T-helper 17 cell (primary cell): ENCODE measurements around the gene PLCH2. TPM values are rescaled to one million over a fixed set of nuclear protein-coding genes. Genes with fewer than 3 reads are reported as not detected.

Experiments used
- ATAC-seq: fragments of 150-1000 bp; cut with Tn5 transposase; 2 replicates; pipeline ENCODE4 v1.10.0; 2021; ENCODE audit warnings: mild to moderate bottlenecking, moderate library complexity
- DNase-seq, 3 donors: peaks; one replicate each; pipeline versions ENCODE4 v3.0.0 to v3.0.0-alpha.2; 2020 to 2021
- H3K9me3 ChIP-seq: one replicate; pipeline ENCODE4 v1.7.0; 2013; ENCODE audit warnings: low read length, mild to moderate bottlenecking; ENCODE audit not compliant: control insufficient read depth, poor library complexity, severe bottlenecking
- H3K27ac Mint-ChIP-seq: one replicate; pipeline ENCODE4 v1.8.0; 2022; ENCODE audit warnings: mild to moderate bottlenecking, moderate library complexity, mixed read lengths
- H3K27me3 Mint-ChIP-seq: one replicate; pipeline ENCODE4 v1.8.0; 2022; ENCODE audit warnings: mixed read lengths
- H3K36me3 Mint-ChIP-seq: one replicate; pipeline ENCODE4 v1.8.0; 2022; ENCODE audit warnings: low read depth, mixed read lengths
- H3K4me1 Mint-ChIP-seq: one replicate; pipeline ENCODE4 v1.8.0; 2022; ENCODE audit warnings: mild to moderate bottlenecking, mixed read lengths
- H3K4me3 Mint-ChIP-seq: one replicate; pipeline ENCODE4 v1.8.0; 2022; ENCODE audit warnings: mild to moderate bottlenecking, moderate library complexity, mixed read lengths
- total RNA-seq, 4 donors: library from RNA in 2 of 4; stranded (reverse) in 2 of 4; gene quantifications; one replicate each; pipeline ENCODE4 v1.2.3 and lab custom pipeline; 2022 to 2026

The PLCH2 gene
- total RNA-seq, 2 donors from 2014 or later = 30.0 to 39.3 TPM

DNA sequence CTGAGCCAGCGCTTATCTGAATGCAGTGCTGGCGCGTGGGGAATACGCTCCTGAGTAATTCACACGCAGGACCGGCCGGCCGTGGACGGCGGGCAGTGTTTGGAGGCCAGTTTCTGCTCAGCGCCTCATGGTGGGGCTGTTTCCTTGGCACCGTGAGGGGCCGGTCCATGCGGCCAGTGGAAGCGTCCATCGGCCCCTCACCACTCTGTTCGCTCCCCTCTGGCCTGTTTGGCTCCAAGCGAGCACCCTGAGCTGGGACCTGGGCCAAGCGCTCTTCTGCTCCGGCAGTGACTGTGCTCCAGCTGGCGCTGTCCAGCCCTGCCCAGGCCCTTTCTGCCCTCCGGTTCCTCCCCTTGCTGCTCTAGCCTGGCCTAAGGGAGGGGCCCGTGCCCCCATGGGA lies 16.3 kb upstream of the PLCH2 start:
- peaks cover 6% of the 10 kb centered on the region for H3K27me3 Mint-ChIP-seq
- peaks cover 12% of the 10 kb centered on the region for H3K4me1 Mint-ChIP-seq
- no peak overlapping the region for H3K27ac Mint-ChIP-seq
- ATAC-seq (no peak), DNase-seq (no peak)
- H3K4me3 Mint-ChIP-seq = no peak overlapping the region
- no peaks in the 10 kb centered on the region for H3K9me3 ChIP-seq
- H3K36me3 Mint-ChIP-seq = no peaks in the 10 kb centered on the region

DNA sequence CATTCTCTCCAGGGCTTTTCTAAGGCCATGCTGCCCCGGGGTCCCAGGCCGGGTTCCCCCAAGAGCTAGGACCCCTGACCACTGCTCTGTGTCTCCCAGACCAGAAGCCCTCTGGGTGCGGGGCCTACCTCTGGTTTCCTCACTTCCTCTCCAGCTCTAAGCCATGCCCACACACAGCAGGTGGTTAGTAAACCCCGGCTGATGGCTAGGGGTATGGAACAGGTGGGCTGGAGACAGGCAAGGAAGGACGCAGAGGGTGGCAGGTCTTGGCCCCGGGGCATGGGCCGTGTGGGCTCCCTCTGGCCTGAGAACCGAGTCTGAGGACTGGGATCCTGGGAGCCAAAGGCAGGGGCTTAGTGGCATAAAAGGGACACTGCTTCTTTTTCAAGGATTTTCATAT lies 15.9 kb upstream of the PLCH2 start:
- H3K4me1 Mint-ChIP-seq = peaks cover 12% of the 10 kb centered on the region
- no peak for ATAC-seq
- no peak for DNase-seq
- no peak overlapping the region for H3K4me3 Mint-ChIP-seq
- peaks cover 6% of the 10 kb centered on the region for H3K27me3 Mint-ChIP-seq
- H3K9me3 ChIP-seq = no peaks in the 10 kb centered on the region
- no peak overlapping the region for H3K27ac Mint-ChIP-seq
- no peaks in the 10 kb centered on the region for H3K36me3 Mint-ChIP-seq

DNA sequence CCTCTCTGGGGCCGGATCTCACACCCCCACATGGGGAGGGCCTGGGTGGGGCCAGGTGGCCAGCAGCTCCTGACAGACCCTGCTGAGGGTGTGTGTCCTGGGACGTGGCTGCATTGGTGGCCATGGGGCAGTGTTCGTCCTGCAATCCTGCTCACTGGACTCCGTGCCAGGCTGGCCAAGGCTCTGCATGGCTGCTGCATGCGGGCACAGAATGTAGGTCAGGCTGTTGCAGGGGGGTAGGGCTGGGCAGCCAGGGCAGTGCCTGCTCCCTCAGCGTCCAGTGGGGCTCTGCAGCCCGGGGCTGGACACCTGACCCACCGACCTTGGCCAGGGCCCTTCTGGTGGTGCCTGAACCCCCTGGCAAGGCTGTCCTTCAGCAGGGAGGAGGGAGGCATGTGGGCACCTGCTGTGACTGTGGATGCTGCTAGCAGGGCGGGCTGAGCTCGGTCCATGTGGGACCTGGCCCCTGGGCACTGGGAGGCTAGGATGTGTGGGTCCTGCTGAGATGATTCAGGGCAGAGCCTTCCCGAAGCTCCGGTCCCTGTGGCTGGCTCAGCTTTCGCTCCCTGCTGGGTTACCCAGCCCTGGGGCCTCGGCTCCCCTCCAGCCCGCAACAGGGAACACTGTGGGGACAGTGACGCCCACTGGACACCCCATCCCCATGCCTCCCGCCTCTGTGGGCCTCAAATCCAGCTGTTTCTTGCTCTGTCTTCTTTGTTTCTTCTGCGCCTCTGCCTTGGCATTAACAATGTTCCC lies 14.9 kb upstream of the PLCH2 start:
- Mint-ChIP-seq H3K4me3 (no peak overlapping the region), H3K27ac (no peak overlapping the region), H3K4me1 (peaks cover 12% of the 10 kb centered on the region), H3K36me3 (no peaks in the 10 kb centered on the region), H3K27me3 (peaks cover 6% of the 10 kb centered on the region)
- DNase-seq = no peak
- H3K9me3 ChIP-seq = no peaks in the 10 kb centered on the region
- ATAC-seq = no peak

DNA sequence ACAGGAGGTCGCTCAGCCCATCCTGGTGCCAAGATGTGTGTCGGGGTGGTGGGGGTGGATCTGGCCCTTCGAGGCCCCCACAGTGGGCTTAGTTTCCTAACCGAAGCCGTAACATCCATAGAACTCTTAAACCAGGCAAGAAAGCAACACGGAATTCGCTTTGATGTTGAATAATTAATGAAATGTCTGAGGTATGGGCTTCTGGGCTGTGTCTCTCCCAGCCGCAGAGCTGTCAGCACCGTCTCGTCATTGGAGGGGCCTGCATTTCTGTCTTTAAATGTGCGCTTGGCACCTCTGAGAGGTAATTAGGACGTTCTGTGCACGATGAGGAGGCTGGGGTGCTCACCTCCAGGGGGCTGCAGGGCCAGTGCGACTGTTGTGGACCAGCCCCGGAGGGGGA lies 13.3 kb upstream of the PLCH2 start:
- peaks cover 14% of the 10 kb centered on the region for H3K4me1 Mint-ChIP-seq
- DNase-seq = no peak

DNA sequence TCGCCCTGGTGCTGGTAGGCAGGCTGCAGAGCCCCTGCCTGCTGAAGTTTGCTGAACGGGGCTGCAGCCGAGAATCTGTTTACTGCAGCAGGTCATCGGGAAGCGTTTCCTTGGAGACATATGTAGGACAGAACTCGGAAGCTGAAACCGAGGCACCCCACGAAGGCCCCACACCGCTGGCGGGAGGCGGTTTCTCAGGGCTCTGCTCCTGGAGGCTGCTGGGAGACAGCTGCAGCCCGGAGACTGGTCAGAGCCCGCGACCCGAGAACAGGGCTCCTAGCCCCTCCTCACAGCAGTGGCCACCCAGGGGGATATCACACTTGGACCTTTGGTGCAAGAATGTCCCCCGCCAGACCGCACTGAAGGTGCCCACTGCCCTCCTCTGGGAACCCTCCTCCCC lies 12.7 kb upstream of the PLCH2 start:
- Mint-ChIP-seq H3K4me1 (peaks cover 14% of the 10 kb centered on the region), H3K36me3 (no peaks in the 10 kb centered on the region), H3K27me3 (peaks cover 6% of the 10 kb centered on the region), H3K27ac (no peak overlapping the region), H3K4me3 (no peak overlapping the region)
- ATAC-seq = no peak
- DNase-seq = no peak
- no peaks in the 10 kb centered on the region for H3K9me3 ChIP-seq

More for the DNA sequence above, 13.3 kb upstream of the PLCH2 start:
- Mint-ChIP-seq H3K27ac (no peak overlapping the region), H3K36me3 (no peaks in the 10 kb centered on the region), H3K4me3 (no peak overlapping the region), H3K27me3 (peaks cover 6% of the 10 kb centered on the region)
- ATAC-seq = no peak
- H3K9me3 ChIP-seq = no peaks in the 10 kb centered on the region

DNA sequence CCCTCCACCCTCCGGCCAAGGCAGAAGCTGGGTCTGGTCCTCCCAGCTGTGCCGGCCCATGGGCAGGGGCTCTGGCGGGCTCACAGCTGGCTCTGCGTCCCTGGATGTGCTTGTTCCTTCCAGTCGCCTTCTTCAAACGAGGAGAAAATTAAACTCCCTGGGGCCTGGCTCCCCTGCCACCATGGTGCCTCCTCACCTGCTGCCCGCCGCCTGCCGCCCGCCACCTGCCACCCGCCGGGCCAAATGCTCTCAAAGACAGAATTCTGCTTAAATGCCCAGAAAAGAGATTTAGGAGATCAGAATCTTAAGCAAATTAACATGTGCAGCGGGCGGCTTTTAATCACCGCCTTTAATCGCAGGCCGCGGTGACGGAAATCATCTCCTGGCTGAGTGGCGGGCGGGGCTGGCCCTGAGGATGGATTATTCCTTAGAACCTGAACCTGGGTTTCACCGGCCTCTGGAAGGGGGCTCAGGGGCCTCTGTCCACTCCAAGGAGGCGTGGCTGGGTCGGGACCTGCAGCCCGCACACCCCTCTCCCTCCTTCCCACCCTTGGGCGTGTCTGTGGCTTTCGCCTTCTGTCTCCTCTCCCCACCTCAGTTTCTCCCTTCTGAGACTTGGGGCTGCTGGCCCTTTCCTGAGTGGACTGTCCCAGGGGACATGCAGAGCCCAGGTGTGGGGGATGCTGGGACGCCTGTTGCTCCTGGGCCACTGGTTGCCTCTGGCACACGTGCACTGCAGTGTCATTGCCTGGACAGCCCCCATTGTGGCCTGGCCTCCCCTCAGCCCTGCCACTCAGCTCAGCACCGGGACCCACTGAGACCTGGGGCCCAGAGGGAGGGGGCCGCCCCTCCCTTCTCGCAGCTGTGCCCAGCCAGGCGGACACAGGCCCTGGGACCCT lies 10.5 kb upstream of the PLCH2 start:
- peaks cover 6% of the 10 kb centered on the region for H3K27me3 Mint-ChIP-seq
- ATAC-seq (no peak), DNase-seq (no peak)
- peaks cover 11% of the 10 kb centered on the region for H3K4me1 Mint-ChIP-seq
- no peaks in the 10 kb centered on the region for H3K9me3 ChIP-seq
- H3K4me3 Mint-ChIP-seq = no peak overlapping the region
- H3K36me3 Mint-ChIP-seq = no peaks in the 10 kb centered on the region
- no peak overlapping the region for H3K27ac Mint-ChIP-seq

DNA sequence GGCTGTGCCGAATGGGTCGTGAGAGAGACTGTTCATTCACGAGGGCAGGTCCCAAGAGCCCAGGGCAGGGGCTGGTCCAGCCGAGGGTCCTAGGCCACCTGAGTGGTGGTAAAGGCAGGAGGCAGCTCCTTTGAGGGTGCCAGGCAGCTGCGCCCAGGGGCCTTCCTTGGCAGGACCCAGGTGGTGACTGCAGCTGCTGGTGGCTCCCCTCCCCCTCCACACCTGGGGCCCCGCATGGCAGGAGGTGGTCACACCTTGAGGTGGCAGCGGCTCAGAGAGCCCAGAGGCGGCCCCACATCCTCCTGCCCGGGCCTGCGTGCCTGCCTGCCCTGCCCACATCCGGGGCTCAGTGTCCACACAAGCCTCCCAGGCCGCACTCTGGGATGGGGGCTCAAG lies 9.8 kb upstream of the PLCH2 start:
- no peaks in the 10 kb centered on the region for H3K9me3 ChIP-seq
- H3K4me1 Mint-ChIP-seq = peaks cover 11% of the 10 kb centered on the region
- no peak for ATAC-seq
- no peak overlapping the region for H3K27ac Mint-ChIP-seq
- peaks cover 6% of the 10 kb centered on the region for H3K27me3 Mint-ChIP-seq
- H3K4me3 Mint-ChIP-seq = no peak overlapping the region
- DNase-seq = no peak
- no peaks in the 10 kb centered on the region for H3K36me3 Mint-ChIP-seq

DNA sequence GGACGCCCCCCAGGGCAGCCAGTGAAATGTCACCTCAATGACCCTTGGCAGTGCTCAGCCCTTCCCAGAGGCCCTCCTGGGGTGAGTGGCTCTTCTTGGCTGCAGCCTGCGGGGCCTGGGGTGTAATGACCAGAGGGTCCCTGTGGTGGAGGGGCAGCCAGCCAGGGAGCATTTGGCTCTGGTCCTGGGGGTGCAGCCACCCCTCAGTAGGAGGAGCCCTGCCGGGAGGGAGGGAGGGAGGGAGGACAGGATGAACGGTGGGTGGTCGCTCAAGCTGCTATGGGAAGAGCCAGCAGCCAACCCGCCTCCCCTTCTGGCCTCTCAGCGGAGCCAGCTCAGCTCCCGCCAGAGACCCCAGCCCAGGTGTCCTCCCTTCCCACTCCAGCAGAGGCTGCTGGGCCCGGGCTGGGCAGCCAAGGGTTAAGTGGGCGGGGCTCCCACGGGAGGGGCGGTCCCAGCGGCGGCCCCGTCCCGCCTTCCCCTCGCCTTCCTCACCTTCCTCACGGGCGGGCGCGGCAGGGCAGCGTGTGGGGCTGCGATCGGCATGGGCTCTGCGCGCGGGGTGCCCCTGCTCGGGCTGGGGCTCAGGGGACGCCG lies 9.0 kb upstream of the PLCH2 start:
- H3K4me3 Mint-ChIP-seq = no peak overlapping the region
- DNase-seq = peak in 2 of 3 donors; percentile 20 to 23
- ATAC-seq = no peak

DNA sequence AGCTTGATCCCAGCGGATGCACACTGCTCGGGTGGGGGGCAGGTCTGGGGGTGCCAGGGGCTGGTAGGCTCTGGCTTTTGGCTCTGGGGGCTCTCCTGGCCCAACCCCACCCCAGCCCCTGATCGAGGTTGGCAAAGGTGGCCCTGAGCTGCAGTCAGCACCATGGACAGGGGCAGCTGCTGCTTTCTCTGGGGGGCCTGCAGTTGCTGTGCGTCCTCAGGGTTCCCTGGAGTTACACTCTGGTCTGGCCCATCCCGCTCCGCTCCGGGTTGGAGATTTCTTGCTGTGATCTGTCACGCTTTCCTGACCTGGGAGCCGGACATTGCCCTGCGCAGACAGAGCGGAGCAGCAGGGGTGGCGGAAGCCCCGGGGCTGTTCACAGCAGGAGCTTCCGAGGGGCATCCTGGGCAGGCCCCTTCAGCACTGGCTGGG lies 8.0 kb upstream of the PLCH2 start:
- ATAC-seq (no peak), DNase-seq (peak; percentile 20 to 36 (median 22))
- H3K27me3 Mint-ChIP-seq = peaks cover 1% of the 10 kb centered on the region
- no peaks in the 10 kb centered on the region for H3K9me3 ChIP-seq
- no peak overlapping the region for H3K4me3 Mint-ChIP-seq
- H3K27ac Mint-ChIP-seq = no peak overlapping the region
- H3K4me1 Mint-ChIP-seq = peaks cover 7% of the 10 kb centered on the region
- no peaks in the 10 kb centered on the region for H3K36me3 Mint-ChIP-seq

More for the DNA sequence above, 9.0 kb upstream of the PLCH2 start:
- H3K27me3 Mint-ChIP-seq = peaks cover 6% of the 10 kb centered on the region
- H3K36me3 Mint-ChIP-seq = no peaks in the 10 kb centered on the region
- no peaks in the 10 kb centered on the region for H3K9me3 ChIP-seq
- H3K27ac Mint-ChIP-seq = no peak overlapping the region
- H3K4me1 Mint-ChIP-seq = peaks cover 9% of the 10 kb centered on the region

DNA sequence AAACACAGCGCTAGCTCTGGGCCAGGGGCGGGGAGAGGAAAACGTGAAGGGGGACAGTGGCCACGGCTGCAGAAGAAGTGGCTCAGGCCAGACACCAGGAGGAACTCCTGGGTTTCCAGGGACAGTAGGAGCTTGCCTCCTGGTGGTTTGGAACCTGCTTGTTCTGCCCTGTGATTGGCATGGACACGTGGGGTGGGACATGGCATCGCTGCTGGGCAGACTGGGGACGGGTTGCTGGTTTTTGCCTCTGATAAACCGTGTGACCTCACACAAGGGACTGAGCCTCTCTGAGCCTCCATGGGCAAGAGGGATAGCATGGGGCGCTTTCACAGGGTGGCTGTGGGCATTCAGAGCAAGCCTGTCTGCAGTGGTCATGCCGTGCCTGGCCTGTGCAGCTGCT lies 7.5 kb upstream of the PLCH2 start:
- H3K27ac Mint-ChIP-seq = no peak overlapping the region
- H3K9me3 ChIP-seq = no peaks in the 10 kb centered on the region
- peaks cover 6% of the 10 kb centered on the region for H3K4me1 Mint-ChIP-seq
- DNase-seq (no peak), ATAC-seq (no peak)
- H3K36me3 Mint-ChIP-seq = no peaks in the 10 kb centered on the region
- no peaks in the 10 kb centered on the region for H3K27me3 Mint-ChIP-seq
- no peak overlapping the region for H3K4me3 Mint-ChIP-seq

DNA sequence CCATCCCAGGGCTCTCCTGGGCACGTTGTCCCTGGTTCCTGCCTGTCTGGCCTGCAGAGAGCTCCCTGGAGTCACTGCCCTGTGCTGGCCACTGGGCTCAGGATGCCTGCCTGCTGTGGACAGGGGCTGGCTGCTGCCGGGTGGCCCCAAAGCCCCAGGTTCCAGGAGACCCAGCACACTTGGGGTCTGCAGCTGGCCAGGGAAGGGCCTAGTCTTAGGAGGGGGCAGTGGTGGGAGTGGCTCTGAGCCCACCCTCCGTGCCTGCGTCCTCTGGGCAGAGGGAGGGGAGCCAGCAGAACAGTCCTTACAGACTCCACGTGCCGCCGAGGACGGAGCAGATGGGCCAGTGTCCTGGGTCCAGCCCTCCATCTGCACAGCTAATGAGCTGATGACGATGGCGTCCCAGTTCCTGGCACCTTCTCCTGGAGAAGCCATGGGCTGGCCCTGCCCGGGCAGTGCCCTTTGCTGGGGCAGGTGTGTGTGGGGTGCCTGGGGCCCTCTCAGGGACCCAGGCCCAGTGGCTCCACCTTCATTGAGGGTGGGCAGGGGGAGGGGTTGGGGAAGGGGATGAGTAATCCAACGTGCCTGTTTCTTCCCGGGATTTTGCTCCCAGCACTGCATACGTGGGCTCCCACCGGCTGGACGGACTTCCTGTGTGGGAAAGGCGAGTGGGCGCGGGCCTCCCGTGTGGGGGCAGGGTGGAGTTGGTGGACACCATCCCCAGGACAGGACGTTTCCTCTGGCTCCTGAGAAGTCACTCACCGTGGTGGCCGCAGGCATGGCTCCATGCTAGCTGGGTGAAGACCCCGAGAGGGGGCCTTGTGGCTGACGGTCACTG lies 6.8 kb upstream of the PLCH2 start:
- Mint-ChIP-seq H3K27ac (no peak overlapping the region), H3K27me3 (no peaks in the 10 kb centered on the region), H3K36me3 (no peaks in the 10 kb centered on the region), H3K4me1 (peaks cover 4% of the 10 kb centered on the region), H3K4me3 (no peak overlapping the region)
- DNase-seq = no peak
- H3K9me3 ChIP-seq = no peaks in the 10 kb centered on the region
- ATAC-seq = no peak

DNA sequence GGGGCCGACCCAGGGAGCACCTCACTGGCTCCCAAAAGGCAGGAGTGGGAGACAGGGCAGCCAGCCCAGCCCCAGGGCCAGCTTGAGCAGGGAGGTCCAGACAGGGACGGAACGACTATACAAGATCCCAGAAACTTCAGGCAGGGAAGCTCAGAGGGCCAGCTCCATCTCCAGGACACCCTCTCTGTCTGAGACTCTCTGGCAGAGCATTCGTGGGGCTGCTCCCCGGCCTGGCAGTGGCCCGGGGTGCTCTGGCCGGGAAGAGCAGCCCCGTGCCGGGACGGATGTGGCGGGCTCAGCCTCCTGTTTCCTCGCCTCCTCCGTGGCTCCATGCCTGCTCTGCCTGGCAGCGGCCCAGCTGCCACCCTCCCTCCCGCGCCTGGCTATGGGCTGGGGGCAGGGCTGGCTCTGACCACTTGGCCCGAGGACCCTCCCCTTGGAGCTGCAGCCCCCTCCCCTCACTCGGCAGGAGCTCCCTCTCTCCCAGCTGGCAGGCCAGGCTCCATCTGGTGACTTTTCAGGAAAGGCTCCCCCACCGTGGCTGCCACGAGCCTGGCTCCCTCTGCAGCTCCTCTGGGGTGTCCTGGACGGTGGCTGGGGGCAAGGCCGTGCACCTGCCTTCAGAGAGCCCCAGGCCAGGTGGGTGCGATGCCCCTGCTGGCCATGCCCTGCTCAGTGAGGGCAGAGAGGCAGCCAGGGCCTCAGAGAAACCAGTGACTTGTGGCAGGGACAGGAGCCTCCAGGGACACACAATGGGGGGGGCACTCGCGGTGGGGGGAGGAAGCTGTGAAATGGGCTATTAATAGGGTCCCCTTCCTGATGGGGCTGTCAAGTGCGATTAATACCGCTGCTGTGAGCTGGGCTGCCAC lies 5.6 kb upstream of the PLCH2 start:
- DNase-seq (no peak), ATAC-seq (no peak)
- Mint-ChIP-seq H3K27ac (no peak overlapping the region), H3K4me1 (peaks cover 2% of the 10 kb centered on the region), H3K4me3 (no peak overlapping the region), H3K27me3 (no peaks in the 10 kb centered on the region), H3K36me3 (no peaks in the 10 kb centered on the region)
- no peaks in the 10 kb centered on the region for H3K9me3 ChIP-seq
